Kasumi-1 (cell line): ENCODE data around the gene GLRA1.
"Not testable (repeated sequence)": the region's sequence is repeated elsewhere in the genome, so short reads cannot be mapped to it uniquely, and the experiment has no call there.

Experiments used
- DNase-seq, 2 experiments: peaks; one replicate each; lab custom pipeline; 2025; lab: John Stamatoyannopoulos, UW

GLRA1 gene

GRCh38 chr5:151881621-151882225 lies 42.9 kb downstream of the GLRA1 start:
- DNase-seq = no peak

- DNase-seq = no peak
Measured at GRCh38 chr5:151880324-151880723, 44.3 kb downstream of the GLRA1 start.

GRCh38 chr5:151873701-151874100 lies 51.0 kb downstream of the GLRA1 start:
- DNase-seq = no peak

- DNase-seq = no peak
Measured at GRCh38 chr5:151872701-151873100, 52.0 kb downstream of the GLRA1 start.

- no peak for DNase-seq
Measured at GRCh38 chr5:151870820-151871219, 53.8 kb downstream of the GLRA1 start.

GRCh38 chr5:151870271-151870670 lies 54.4 kb downstream of the GLRA1 start:
- no peak for DNase-seq

GRCh38 chr5:151869843-151870242 lies 54.8 kb downstream of the GLRA1 start:
- no peak for DNase-seq

GRCh38 chr5:151868451-151868850 lies 56.2 kb downstream of the GLRA1 start:
- DNase-seq = no peak

- no peak for DNase-seq
Measured at GRCh38 chr5:151864061-151864748, 60.4 kb downstream of the GLRA1 start.

- no peak for DNase-seq
Measured at GRCh38 chr5:151863566-151863965, 61.1 kb downstream of the GLRA1 start.

- DNase-seq = no peak
Measured at GRCh38 chr5:151862811-151863472, 61.7 kb downstream of the GLRA1 start.

- DNase-seq = not testable (repeated sequence)
Measured at GRCh38 chr5:151860867-151861266, 63.8 kb downstream of the GLRA1 start.

GRCh38 chr5:151856861-151857260 lies 67.8 kb downstream of the GLRA1 start:
- DNase-seq = no peak

GRCh38 chr5:151855701-151856100 lies 69.0 kb downstream of the GLRA1 start:
- no peak for DNase-seq

GRCh38 chr5:151847871-151848270 lies 76.8 kb downstream of the GLRA1 start:
- no peak for DNase-seq

GRCh38 chr5:151846765-151847164 lies 77.9 kb downstream of the GLRA1 start:
- no peak for DNase-seq

- DNase-seq = not testable (repeated sequence)
Measured at GRCh38 chr5:151832843-151833242, 91.8 kb downstream of the GLRA1 start.

GRCh38 chr5:151829370-151829769 lies 95.3 kb downstream of the GLRA1 start:
- DNase-seq = no peak

- DNase-seq = peak; percentile 40 to 59
Measured at GRCh38 chr5:151825445-151825844, 99.2 kb downstream of the GLRA1 start.

- DNase-seq = no peak
Measured at GRCh38 chr5:151822141-151822540, 102.5 kb downstream of the GLRA1 start.

GRCh38 chr5:151820903-151821302 lies 103.7 kb downstream of the GLRA1 start:
- DNase-seq = no peak

- DNase-seq = no peak
Measured at GRCh38 chr5:151820271-151820670, 104.4 kb downstream of the GLRA1 start.

GRCh38 chr5:151819830-151820229 lies 104.8 kb downstream of the GLRA1 start:
- DNase-seq = no peak
